HepG2 (cell line): ENCODE measurements around the gene PHF5A. TPM values are rescaled to one million over a fixed set of nuclear protein-coding genes. Genes with fewer than 3 reads are reported as not detected.
A peak's percentile ranks its signal among the peaks of the same experiment; 100 is the strongest.

Experiments
- AHDC1 ChIP-seq: sonication (generic); formaldehyde crosslinking; IDR thresholded peaks from 2 replicates; pipeline ENCODE4 v1.5.1; 2020; ENCODE audit warnings: mild to moderate bottlenecking, missing genetic modification reagents, borderline replicate concordance
- ATF6 ChIP-seq: sonication (generic); formaldehyde crosslinking; conservative IDR thresholded peaks from 2 replicates; pipeline ENCODE4 v1.4.0; 2020; ENCODE audit warnings: missing genetic modification reagents
- IKZF5 ChIP-seq: IDR thresholded peaks from 2 replicates; pipeline ENCODE4 v1.6.1; 2018; ENCODE audit warnings: missing genetic modification reagents, mild to moderate bottlenecking, missing compliant biosample characterization
- JUNB ChIP-seq: sonication (generic); formaldehyde crosslinking; IDR thresholded peaks from 2 replicates; pipeline ENCODE4 v1.8.0; 2022; ENCODE audit warnings: missing genetic modification reagents, mild to moderate bottlenecking, borderline replicate concordance
- MBD4 ChIP-seq: IDR thresholded peaks from 2 replicates; pipeline ENCODE4 v1.6.1; 2012; ENCODE audit warnings: low read length, inconsistent platforms, borderline replicate concordance
- PRDM15 ChIP-seq: sonication (generic); formaldehyde crosslinking; IDR thresholded peaks from 2 replicates; pipeline ENCODE4 v1.4.0; 2020; ENCODE audit warnings: missing genetic modification reagents
- SNAPC4 ChIP-seq: sonication (generic); formaldehyde crosslinking; IDR thresholded peaks from 2 replicates; pipeline ENCODE4 v1.4.0; 2020; ENCODE audit warnings: mild to moderate bottlenecking, missing genetic modification reagents
- ZNF432 ChIP-seq: sonication (generic); formaldehyde crosslinking; IDR thresholded peaks from 2 replicates; pipeline ENCODE4 v1.5.0; 2020; ENCODE audit warnings: missing genetic modification reagents, mild to moderate bottlenecking, borderline replicate concordance
- ZSCAN9 ChIP-seq: IDR thresholded peaks from 2 replicates; pipeline ENCODE4 v1.6.1; 2016; ENCODE audit warnings: borderline replicate concordance
- polyA plus RNA-seq, 8 experiments: library from polyadenylated mRNA; depleted of rRNA in 3 of 8; stranded (reverse) in 7 of 8; unstranded in 1 of 8; fragments of >200 nt; fragmentation: Illumina TruSeq in 4 of 8; extraction: Trizol in 4 of 8; gene quantifications; 2 replicates each; pipeline versions ENCODE4 v1.2.1 to v1.2.3, GENCODE V29; 2011 to 2016; ENCODE audit warnings: low read depth in 4 of 8, missing spikeins in 1 of 8, mixed read lengths in 1 of 8; ENCODE audit not compliant: insufficient read depth in 1 of 8
- total RNA-seq, 5 experiments: library from RNA; depleted of rRNA; stranded (reverse); fragments of >200 nt; fragmentation: Illumina TruSeq; extraction: Trizol; gene quantifications; 2 replicates each; pipeline ENCODE4 v1.2.3, GENCODE V29; 2016; ENCODE audit warnings: low read depth in 1 of 5

PHF5A gene
- total and polyA plus RNA-seq, 2 of the 13 experiments (the other 11 are each of a cell fraction or from before 2014, with no cell fraction given), result 56.6 to 105 TPM

- TF ChIP-seq SNAPC4 (CRISPR knock-in tag) (peak; percentile 92), JUNB (peak; percentile 84), PRDM15 (CRISPR knock-in tag) (peak; percentile 62; the same call in 1 of the 2 replicates), ZNF432 (CRISPR knock-in tag) (no peak; the same call in 1 of the 2 replicates), IKZF5 (CRISPR knock-in tag) (peak; percentile 98), ATF6 (CRISPR knock-in tag) (peak; percentile 46; the same call in 1 of the 2 replicates), ZSCAN9 (peak; percentile 89), MBD4 (no peak), AHDC1 (peak; percentile 21; the same call in 1 of the 2 replicates)
Observed at GRCh38 chr22:41446639-41447434, 21.7 kb downstream of the PHF5A start, which contains the start of gene TOB2 (continued).
